ENCODE measurements around the gene EPB41L3. TPM values are rescaled to one million over a fixed set of nuclear protein-coding genes. Genes with fewer than 3 reads are reported as not detected.

Gene EPB41L3
- total RNA-seq, 1 experiment from 2014 or later: 16.1 TPM

GRCh38 chr18:5431836-5432575, 111.8 kb downstream of the EPB41L3 start:
- Histone ChIP-seq H2AK5ac (ENCODE audit: insufficient read length, low read length) (no peak overlapping the region), H4K20me1 (ENCODE audit: control insufficient read depth, insufficient read depth, insufficient read length) (no peaks in the 10 kb centered on the region), H4K5ac (ENCODE audit: insufficient read length, low read depth, low read length) (no peak overlapping the region), H2BK15ac (ENCODE audit: low read depth, low read length) (no peak overlapping the region), H2BK120ac (ENCODE audit: low read depth, low read length, poor library complexity, severe bottlenecking) (no peak overlapping the region), H4K8ac (replicated peaks; ENCODE audit: insufficient read length, low read depth, low read length) (no peak overlapping the region), H3K4me2 (ENCODE audit: insufficient read depth, insufficient read length, low read length) (no peak overlapping the region), H4K91ac (ENCODE audit: insufficient read length, low read depth, low read length) (no peak overlapping the region), H3K4me1 (ENCODE audit: insufficient read depth, low read length) (no peaks in the 10 kb centered on the region), H3T11ph (ENCODE audit: low read length) (no peak overlapping the region), H3K23me2 (ENCODE audit: insufficient read length, low read depth, low read length, poor library complexity, severe bottlenecking) (no peaks in the 10 kb centered on the region), H3K14ac (ENCODE audit: insufficient read depth, low read length) (no peak overlapping the region), H3K27ac (ENCODE audit: insufficient read length, low read depth, low read length) (no peak overlapping the region), H3K56ac (ENCODE audit: insufficient read length, low read depth, low read length) (no peak overlapping the region), H2BK20ac (ENCODE audit: low read depth, low read length, poor library complexity, severe bottlenecking) (no peak overlapping the region), H2AFZ (ENCODE audit: low read length) (no peak overlapping the region), H3K27me3 (ENCODE audit: insufficient read depth, low read length) (no peaks in the 10 kb centered on the region), H3K9ac (ENCODE audit: extremely low read depth, insufficient read length, low read length) (no peak overlapping the region), H2BK5ac (ENCODE audit: insufficient read length, low read length) (no peak overlapping the region), H3K18ac (ENCODE audit: insufficient read length, low read depth, low read length) (no peak overlapping the region), H3K79me1 (ENCODE audit: insufficient read depth, low read depth, low read length, poor library complexity, severe bottlenecking) (no peaks in the 10 kb centered on the region), H3K9me3 (ENCODE audit: control insufficient read depth, low read depth, low read length) (no peaks in the 10 kb centered on the region), H2BK12ac (ENCODE audit: insufficient read length, low read depth, low read length) (no peak overlapping the region), H3K4ac (ENCODE audit: low read depth, low read length) (no peak overlapping the region), H3K23ac (ENCODE audit: insufficient read length, low read depth, low read length) (no peak overlapping the region), H3K79me2 (ENCODE audit: insufficient read depth, low read length) (no peaks in the 10 kb centered on the region)
- Mint-ChIP-seq H3K4me1 (peaks cover 0 to 3% of the 10 kb centered on the region in 2 experiments; a peak in 1 of 4 replicates), H3K9me3 (no peaks in the 10 kb centered on the region), H3K4me3 (no peak overlapping the region), H3K36me3 (ENCODE audit: insufficient read depth in 1 of 3, low read depth in 3 of 3) (no peaks in the 10 kb centered on the region), H3K27ac (no peak overlapping the region), H3K27me3 (ENCODE audit: low read depth) (no peaks in the 10 kb centered on the region)
- no CpG with 5 or more reads among the region's 8 CpGs for WGBS (ENCODE audit: extremely low coverage, insufficient read length, low lambda C conversion rate)
- TF ChIP-seq, protein P1, sequence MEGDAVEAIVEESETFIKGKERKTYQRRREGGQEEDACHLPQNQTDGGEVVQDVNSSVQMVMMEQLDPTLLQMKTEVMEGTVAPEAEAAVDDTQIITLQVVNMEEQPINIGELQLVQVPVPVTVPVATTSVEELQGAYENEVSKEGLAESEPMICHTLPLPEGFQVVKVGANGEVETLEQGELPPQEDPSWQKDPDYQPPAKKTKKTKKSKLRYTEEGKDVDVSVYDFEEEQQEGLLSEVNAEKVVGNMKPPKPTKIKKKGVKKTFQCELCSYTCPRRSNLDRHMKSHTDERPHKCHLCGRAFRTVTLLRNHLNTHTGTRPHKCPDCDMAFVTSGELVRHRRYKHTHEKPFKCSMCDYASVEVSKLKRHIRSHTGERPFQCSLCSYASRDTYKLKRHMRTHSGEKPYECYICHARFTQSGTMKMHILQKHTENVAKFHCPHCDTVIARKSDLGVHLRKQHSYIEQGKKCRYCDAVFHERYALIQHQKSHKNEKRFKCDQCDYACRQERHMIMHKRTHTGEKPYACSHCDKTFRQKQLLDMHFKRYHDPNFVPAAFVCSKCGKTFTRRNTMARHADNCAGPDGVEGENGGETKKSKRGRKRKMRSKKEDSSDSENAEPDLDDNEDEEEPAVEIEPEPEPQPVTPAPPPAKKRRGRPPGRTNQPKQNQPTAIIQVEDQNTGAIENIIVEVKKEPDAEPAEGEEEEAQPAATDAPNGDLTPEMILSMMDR (conservative IDR thresholded peaks at IDR 0.05): no peak
- DNase-seq: no peak

Data from H9 (cell line).